GM12872 (cell line): ENCODE results near the gene ABLIM2.

Source experiments
- TF ChIP-seq, protein P1 (sequence below): IDR thresholded peaks from 3 replicates; pipeline ENCODE4 v1.5.1; 2011; ENCODE audit warnings: low read depth, mild to moderate bottlenecking, low read length, moderate library complexity; ENCODE audit not compliant: insufficient read depth

ABLIM2 gene

DNA sequence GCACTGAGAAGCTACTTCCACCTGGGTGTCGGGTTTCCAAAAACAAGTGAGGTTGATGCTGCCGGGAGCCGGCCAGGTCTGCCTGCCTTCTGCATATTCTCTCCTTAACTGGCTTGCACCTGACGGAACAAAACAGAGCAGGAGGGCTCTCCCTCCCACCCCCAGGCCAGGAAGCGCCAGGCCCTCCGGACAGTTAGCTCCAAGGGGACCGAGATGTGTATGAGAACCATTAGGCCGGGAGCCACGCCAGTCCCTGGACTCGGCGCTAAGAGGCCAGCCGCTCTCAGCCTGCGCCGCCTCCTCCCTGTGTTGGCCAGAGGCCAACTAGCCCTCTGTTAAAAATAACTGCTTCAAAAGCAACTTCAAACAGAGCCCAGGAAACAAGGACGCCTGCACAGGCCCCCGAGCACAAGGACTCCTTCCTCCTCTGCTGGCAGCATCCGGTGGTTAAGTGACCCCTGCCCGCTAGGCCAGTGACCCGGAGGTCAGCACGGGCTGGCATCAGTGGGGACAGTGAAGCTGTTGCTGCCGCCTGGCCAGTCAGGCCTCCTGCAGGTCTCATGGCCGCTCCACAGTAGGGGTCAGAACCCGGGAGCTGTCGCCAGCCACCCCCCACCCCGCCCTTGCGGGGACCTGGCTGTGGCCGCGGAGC, 107.9 kb downstream of the ABLIM2 start:
- TF ChIP-seq, protein P1, sequence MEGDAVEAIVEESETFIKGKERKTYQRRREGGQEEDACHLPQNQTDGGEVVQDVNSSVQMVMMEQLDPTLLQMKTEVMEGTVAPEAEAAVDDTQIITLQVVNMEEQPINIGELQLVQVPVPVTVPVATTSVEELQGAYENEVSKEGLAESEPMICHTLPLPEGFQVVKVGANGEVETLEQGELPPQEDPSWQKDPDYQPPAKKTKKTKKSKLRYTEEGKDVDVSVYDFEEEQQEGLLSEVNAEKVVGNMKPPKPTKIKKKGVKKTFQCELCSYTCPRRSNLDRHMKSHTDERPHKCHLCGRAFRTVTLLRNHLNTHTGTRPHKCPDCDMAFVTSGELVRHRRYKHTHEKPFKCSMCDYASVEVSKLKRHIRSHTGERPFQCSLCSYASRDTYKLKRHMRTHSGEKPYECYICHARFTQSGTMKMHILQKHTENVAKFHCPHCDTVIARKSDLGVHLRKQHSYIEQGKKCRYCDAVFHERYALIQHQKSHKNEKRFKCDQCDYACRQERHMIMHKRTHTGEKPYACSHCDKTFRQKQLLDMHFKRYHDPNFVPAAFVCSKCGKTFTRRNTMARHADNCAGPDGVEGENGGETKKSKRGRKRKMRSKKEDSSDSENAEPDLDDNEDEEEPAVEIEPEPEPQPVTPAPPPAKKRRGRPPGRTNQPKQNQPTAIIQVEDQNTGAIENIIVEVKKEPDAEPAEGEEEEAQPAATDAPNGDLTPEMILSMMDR = no peak

DNA sequence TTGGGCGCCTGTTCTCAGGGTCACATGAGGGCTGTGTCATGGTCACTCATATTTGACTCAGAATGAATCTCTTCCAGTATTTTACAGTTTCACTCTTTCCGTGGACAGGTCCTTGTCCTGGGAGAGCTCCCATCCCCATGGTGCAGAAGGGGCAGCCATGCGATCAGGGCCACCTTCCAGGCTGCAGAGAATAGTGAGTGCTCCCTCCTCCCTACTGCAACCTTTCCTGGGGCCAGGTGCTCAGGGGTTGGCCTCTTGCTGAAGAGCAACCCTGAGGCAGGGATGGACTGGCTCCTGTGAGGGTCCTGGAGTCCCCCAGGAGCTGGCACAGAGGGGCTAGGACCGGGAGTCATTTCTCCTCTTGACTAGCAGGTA, 108.4 kb downstream of the ABLIM2 start:
- TF ChIP-seq, protein P1 = no peak

DNA sequence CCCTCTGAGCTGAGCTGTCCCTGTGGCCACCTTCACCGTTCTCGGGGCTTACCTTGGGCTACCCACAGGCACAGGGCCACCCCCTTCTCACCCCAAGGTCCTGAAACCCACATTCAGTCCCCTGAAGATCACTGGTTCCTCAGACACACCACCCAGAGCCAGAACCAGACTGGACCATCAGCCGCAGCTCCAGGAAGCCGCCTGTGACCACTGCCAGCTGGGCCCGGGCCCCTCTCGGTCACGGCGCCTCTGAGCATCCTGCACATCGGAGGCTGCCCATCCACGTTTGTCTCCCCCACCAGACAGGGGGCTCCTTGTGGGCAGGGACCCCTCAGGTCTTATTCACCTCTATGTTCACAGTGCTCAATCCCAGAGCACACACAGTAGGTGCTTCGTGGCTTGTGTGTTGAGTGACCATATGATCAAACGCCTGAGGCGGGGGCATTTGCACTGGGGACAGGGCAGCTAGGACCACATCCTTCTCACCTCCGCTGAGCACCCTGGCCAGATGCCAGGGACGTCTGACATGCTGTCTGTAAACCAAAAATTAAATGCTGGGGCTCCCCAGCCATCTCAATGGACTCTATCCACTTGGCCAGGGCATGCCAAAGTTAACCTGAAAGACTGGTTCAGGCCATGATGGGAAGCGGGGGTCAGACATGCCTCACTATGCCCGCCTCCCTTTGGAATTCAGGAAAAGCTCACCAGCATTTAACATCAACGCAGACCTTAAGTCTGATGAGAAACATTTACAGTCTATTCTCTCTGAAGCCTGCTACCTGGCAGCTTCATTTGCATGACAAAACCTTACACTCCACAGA, 109.5 kb downstream of the ABLIM2 start:
- TF ChIP-seq, protein P1 = no peak

DNA sequence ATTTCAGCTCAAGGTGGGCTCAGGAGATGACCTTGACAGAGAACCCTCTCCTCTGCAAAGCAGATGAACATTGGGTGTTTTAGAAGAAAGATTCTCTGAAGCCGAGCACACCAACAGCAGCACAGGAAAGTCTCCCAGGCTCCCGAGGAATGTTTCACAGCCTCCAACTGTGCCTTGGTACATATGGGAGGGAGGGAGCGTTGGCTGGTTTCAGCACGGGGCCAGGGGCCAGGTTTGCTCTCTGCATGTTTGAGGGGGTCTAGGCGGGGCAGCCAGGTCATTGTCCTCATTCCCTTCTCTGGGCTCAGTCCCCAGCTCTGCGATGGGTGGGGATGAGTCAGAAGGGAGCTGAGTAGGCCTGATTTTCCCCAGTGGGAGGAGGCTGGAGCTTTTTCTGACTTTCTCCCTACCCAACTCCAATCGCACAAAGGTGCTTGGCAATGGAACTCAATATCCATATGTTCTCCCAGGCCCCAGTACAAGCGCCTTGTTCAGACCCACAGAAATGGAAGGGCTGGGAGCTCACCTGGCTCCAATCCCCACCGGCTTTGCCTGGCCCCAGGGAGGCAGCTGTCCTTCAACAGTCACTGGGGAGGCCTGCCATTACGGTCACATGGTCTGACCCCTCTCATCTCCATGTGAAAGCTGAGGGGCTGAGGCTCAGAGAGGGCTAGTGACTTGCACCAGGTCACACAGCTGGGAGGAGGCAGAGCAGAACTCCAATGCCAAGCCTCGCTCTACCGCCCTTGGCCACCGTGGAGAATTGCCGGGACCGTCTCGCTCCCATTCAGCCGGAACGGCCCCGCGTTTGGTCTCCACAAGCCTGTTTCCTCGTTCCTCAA, 110.6 kb downstream of the ABLIM2 start:
- TF ChIP-seq, protein P1 = no peak

DNA sequence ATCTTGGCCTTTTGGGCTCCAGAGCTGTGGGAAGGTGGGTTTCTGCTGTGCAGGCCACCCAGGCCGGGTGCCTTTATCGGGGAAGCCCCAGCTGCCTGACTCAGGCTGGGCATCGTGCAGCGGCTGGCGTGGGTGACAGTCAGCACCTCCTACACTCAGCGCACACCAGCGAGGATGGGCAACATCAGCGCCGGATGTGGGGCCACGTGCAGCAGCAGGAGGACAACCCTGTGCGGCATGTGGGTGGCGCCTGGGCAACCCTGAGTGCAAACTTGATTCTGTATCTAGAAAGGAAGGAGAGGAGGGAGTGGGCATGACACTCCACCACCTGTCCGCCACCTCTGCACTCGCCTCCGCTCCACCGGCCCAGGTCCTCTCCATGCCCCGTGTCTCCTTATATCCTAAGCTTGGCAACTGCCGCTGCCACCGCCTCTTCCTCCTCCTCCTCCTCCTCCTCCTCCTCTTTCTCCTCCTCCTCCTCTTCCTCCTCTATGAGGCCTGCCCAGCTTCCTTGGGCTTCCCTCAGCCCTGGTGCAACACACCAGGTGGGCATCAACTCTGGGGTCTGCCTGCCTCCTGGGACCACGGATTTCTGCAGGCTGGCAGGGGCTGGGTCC, 111.6 kb downstream of the ABLIM2 start:
- TF ChIP-seq, protein P1 = no peak

DNA sequence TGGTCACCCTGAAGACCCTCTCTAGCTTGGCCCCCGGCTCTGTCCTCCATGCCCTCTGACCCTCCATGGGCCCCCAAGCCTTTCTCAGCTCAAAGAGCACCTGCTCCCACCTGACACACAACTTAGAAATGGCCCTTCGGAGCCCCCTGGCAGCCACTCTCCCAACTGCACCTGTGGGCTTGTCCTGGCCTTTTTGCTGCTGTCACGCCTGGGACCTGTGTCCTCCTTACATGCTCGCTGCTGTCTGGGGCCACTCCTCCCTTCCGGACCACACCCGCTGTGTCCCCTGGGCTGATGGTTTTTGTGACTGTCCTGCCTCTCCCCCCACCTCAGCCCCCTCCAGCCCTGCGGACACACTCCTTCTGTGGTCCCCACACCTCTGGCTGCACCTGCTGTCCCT, 112.7 kb downstream of the ABLIM2 start:
- TF ChIP-seq, protein P1 = no peak

DNA sequence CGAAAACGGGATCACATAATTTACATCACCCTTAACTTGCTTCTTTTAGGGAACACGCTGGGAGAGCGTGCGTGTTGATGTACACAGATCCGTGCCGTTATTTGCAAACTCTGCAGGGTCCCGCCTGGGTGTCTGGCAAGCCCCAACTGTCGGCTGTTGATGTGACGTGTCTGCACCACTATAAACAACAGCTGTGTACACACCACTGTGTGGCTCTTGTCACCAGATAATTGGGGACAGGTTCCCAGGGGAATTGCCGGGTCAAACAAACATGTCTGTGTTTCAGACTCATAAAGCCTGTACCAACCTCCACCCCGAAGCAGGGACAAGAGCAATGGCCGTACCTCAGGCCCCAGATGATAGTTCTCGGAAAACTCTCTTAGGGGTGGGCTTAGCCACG, 113.9 kb downstream of the ABLIM2 start:
- TF ChIP-seq, protein P1 = no peak
